ENCODE measurements around the gene SOD3.

The SOD3 gene

DNA sequence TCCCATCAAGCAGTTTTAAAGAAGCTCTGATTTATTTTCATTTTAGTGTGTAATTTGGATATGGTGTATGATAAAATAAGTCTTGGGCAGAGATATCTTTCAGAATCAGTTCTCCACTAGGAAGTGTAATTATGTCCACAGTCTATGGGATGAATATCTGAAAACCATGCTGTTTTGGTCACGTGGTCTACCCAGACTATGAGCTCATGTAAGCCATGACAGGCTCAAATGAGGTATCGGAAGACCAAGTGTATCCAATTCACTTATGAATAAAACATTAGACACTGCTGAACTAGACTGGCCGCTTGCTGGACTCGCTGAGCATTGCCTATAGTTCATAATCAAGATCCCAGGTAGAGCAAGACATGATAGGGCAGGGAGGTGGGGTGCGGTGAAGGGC is 50.5 kb downstream of the SOD3 start:
- no peak for DNase-seq

DNA sequence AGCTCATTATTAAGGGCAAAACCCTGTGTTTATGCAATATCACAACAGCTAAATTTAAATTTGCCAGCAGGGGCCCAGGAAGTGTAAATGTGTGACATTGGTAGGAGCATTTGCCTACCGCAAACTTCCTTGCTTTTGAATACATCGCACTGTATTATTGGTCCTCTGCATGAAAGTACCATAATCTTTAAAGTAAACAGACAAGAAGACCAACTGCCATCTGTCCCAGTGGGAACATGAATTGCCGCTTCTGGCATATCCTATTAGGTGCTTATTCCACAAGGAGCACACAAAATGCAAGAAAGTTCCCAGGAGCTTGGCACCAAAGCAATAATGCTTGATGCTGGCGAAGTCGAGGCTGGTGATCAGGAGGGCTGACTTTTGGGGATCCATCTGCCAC is 51.3 kb downstream of the SOD3 start:
- DNase-seq: no peak

DNA sequence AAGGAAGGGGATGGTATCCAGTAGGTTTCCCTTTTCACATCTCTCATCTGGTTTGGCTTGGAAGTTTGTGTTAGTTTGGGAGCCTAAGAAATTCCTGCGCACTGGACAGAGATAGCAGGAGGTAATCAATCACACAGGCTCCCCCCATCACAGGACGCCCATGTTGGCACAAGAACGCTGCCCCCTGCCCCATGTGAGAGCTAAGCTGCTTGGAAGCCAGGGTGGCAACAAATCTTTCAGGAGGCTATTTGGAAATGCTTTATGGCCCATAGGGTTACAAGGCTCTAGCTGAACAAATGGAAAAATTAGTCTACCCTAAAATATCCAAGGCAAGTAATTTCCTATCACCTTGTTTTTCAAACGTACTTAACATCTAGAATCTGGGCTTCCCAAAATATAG is 54.0 kb downstream of the SOD3 start:
- DNase-seq: no peak

DNA sequence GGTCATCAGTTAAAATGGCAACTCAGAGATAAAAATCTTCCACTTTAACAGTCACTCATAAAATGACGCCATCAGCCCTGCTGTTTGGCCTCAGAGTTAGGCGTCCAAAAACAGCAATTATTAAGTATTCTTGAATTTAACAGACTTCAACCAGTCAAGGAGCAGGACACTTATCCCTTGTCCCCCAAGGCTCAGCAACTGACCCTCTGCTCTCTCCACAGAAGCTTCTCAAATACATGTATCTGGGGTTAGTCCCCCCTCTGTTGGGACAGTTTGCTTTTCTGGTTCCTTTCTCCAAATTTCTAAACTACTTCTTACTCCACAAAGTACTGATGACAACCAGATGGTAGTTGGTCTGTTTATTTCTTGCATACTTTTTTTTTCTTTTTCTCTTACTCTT is 54.4 kb downstream of the SOD3 start:
- DNase-seq: no peak
